Skin epidermis (tissue), 12 donors: ENCODE measurements around the gene FAM107A.
A peak's percentile ranks its signal among the peaks of the same experiment; 100 is the strongest.

Experiments used
- H3K27ac ChIP-seq, 21 experiments: fragments of 200-600 bp; sonication (generic) in 11 of 21; one replicate each; pipeline ENCODE4 v1.5.0; 2020; ENCODE audit warnings: mild to moderate bottlenecking in 3 of 21, inconsistent platforms in 2 of 21, moderate library complexity in 2 of 21
- H3K4me3 ChIP-seq, 7 experiments: fragments of 200-600 bp; sonication (generic) in 2 of 7; one replicate each; pipeline ENCODE4 v1.5.0; 2020; ENCODE audit warnings: inconsistent platforms in 2 of 7, mild to moderate bottlenecking in 2 of 7, moderate library complexity in 1 of 7

Gene FAM107A

GRCh38 chr3:58572013-58572633, 5.1 kb downstream of the FAM107A start:
- H3K4me3 ChIP-seq, result no peak overlapping the region
- peak overlapping the region in 2 of 21 experiments; percentile 8 to 9 for H3K27ac ChIP-seq

- Histone ChIP-seq H3K4me3 (no peak overlapping the region), H3K27ac (peak overlapping the region in 1 of 21 experiments; percentile 6)
Measured at GRCh38 chr3:58570851-58571250, 6.3 kb downstream of the FAM107A start.

GRCh38 chr3:58569287-58570001, 7.7 kb downstream of the FAM107A start:
- Histone ChIP-seq H3K4me3 (no peak overlapping the region), H3K27ac (peak overlapping the region in 1 of 21 experiments; percentile 11)

GRCh38 chr3:58568572-58569286, 8.5 kb downstream of the FAM107A start:
- Histone ChIP-seq H3K27ac (peak overlapping the region in 1 of 21 experiments; percentile 11), H3K4me3 (no peak overlapping the region)

DNA sequence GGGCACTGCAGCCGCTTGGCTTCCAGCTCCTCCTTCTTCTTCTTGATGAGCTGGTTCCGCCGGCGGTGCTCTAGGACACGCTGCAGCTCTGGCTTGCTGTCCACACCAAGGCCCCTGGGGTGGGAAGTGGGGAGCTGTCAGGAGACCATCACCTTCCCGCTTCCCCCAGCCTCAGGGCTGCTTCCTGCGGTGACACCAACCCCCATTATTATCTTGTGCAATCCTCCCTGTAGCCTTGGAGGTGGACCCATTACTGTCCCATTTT, 10.0 kb downstream of the FAM107A start:
- Histone ChIP-seq H3K27ac (no peak overlapping the region), H3K4me3 (no peak overlapping the region)

GRCh38 chr3:58566398-58567250, 10.6 kb downstream of the FAM107A start:
- Histone ChIP-seq H3K4me3 (no peak overlapping the region), H3K27ac (no peak overlapping the region)

DNA sequence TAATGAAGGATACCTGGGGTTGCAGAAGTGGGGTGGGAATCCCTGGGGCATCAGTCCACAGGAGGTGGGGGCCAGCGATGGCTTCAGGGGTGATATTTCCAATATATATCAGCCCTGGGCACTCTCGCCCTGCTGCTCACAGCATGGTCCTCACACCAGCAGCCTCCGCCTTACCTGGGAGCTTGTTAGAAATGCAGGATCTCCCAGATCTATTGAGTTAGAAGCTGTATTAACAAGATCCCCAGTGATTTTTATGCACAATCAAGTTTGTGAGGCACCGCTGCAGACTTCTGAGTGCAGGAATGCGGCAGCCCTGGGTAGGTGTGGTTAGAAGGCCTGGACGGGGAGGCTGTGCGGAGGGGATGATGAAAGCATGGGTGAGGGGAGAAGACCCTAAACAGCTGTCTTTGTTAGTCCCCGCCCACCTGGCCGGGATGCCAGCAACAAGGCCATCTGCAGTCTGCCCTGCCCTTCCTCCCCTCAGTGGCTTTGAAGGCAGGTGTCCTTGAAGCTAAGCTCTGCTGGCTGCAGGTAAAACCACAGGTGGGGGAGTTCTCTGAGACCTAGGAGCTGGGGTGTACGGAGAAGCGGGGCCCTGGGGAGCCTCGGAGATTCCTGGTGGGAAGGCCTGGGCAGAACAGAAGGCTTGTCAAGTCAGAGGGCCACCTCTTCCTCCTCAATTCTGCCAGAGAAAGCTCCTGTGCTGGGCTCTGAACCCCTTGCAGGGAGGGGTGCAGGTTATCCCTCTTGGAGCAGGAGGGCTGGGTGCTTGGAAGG, 11.4 kb downstream of the FAM107A start:
- no peak overlapping the region for H3K4me3 ChIP-seq
- H3K27ac ChIP-seq, result no peak overlapping the region

- H3K4me3 ChIP-seq, result no peak overlapping the region
- no peak overlapping the region for H3K27ac ChIP-seq
Measured at GRCh38 chr3:58564456-58565160, 12.6 kb downstream of the FAM107A start.

- no peak overlapping the region for H3K4me3 ChIP-seq
- no peak overlapping the region for H3K27ac ChIP-seq
Measured at GRCh38 chr3:58564054-58564453, 13.1 kb downstream of the FAM107A start.

DNA sequence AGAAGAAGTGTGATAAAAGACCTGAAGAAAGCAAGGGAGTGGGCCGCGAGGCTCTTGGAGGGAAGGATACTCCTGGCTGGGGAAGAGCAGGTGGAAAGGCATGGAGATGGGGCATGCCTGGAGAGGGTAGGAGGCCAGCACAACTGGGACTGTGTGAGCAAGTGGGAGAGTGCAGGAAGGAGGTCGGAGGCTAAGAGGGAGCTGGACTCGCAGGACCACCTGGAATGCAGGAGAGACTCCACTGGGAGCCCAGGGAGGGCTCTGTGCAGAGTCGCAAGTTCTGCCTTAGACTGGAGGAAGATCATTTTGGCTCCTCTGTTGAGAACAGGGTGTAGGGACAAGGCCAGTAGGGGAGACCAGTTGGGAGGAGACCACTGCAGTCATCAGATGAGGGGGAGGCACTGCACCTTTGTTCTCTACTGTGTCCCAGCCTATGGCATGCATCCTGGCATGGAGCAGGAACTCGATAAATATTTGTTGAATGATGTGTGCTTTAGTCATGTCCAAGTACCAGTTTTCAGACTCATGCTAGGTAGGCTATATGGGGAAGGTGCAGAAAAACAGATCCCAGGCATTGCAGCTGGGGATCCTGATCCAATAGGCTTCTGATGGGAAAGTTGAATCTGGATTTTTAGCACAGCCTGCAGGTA, 13.7 kb downstream of the FAM107A start:
- Histone ChIP-seq H3K27ac (no peak overlapping the region), H3K4me3 (no peak overlapping the region)

- no peak overlapping the region for H3K4me3 ChIP-seq
- no peak overlapping the region for H3K27ac ChIP-seq
Measured at GRCh38 chr3:58562498-58562897, 14.7 kb downstream of the FAM107A start.

- Histone ChIP-seq H3K4me3 (no peak overlapping the region), H3K27ac (no peak overlapping the region)
Measured at GRCh38 chr3:58560771-58561311, 16.4 kb downstream of the FAM107A start.

- H3K27ac ChIP-seq, result no peak overlapping the region
- H3K4me3 ChIP-seq, result no peak overlapping the region
Measured at GRCh38 chr3:58559586-58559985, 17.6 kb downstream of the FAM107A start.

- no peak overlapping the region for H3K4me3 ChIP-seq
- H3K27ac ChIP-seq, result peak overlapping the region in 3 of 21 experiments; percentile 23 to 43 (median 38)
Measured at GRCh38 chr3:58557491-58557890, 19.7 kb downstream of the FAM107A start.

DNA sequence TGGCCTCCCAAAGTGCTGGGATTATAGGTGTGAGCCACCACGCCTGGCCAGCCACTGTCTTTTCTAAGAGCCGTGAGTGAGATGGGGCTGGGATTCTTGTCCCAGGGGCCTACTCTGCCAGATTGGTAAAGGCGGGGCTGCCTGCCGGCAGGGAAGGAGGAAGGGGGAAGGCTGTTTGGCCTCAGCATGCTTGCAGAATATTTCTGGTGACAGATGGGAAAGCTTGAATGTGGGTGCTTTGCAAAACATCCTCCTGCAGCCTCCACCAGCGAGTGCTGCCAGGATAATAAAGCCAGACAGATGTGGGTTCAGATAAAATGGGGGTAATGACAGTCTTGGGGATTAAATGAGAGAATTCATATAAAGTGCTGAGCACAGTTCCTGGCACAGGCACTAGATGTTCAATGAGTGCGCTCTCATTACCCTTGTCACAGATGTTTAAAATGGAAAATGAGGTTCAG, 20.4 kb downstream of the FAM107A start:
- H3K27ac ChIP-seq, result peak overlapping the region in 2 of 21 experiments; percentile 38 to 43

DNA sequence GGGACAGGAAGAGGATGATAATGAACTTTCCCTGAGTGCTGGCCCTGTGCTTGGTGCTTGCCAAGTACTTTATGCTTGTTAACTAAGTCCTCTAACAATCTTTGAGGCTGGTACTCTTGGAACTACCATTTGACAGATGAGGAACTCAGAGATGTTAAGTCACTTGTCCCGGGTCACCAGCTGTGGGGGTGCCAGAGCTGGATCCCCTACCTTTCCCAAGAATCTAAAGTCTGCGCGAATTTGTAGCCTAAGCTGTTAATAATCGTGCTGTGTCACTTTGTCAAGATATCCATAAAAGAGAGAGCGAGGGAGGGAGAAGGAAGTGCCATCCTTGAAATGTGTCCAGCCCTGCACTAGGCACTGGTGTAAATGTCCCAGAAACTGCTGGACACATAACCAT, 21.2 kb downstream of the FAM107A start:
- Histone ChIP-seq H3K27ac (no peak overlapping the region), H3K4me3 (no peak overlapping the region)

More for the DNA sequence above, 20.4 kb downstream of the FAM107A start:
- H3K4me3 ChIP-seq, result no peak overlapping the region

- no peak overlapping the region for H3K4me3 ChIP-seq
- no peak overlapping the region for H3K27ac ChIP-seq
Measured at GRCh38 chr3:58555203-58555602, 22.0 kb downstream of the FAM107A start.

DNA sequence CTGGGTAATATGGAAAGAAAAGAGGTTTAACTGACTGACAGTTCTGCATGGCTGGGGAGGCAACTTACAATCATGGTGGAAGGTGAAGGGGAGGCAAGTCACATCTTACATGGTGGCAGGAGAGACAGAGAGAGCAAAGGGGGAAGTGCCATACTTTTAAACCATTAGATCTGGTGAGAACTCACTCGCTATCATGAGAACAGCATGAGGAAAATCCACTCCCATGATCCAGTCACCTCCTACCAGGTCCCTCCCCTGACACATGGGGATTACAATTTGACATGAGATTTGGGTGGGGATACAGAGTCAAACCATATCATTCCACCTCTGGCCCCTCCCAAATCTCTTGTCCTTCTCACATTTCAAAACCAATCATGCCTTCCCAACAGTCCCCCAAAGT, 24.2 kb downstream of the FAM107A start:
- H3K4me3 ChIP-seq, result no peak overlapping the region
- no peak overlapping the region for H3K27ac ChIP-seq
